MCF 10A (cell line): Measurements from ENCODE around the gene PRKN. TPM values are rescaled to one million over a fixed set of nuclear protein-coding genes. Genes with fewer than 3 reads are reported as not detected.

Source experiments
- BruUV-seq: library from RNA; stranded (reverse); fragments of 400-500 nt; replicated peaks from 2 replicates; lab custom pipeline; 2021; lab: Mats Ljungman, UMichigan
- CTCF ChIA-PET: fragments of 300-600 bp; sonication (Branson Sonifier 250); formaldehyde crosslinking; extraction: SDS; loops from one replicate; lab custom pipeline; 2021; ENCODE audit warnings: antibody characterized with exemption, inconsistent platforms; lab: Yijun Ruan, JAX
- POLR2A ChIA-PET: fragments of 300-600, 350-650 bp; sonication (Branson Sonifier 250); formaldehyde crosslinking; extraction: SDS; loops from one replicate; lab custom pipeline; 2020; ENCODE audit warnings: antibody characterized with exemption, inconsistent platforms; lab: Yijun Ruan, JAX
- DNase-seq: peaks from one replicate; pipeline ENCODE4 v3.0.0-alpha.2; 2018; ENCODE audit not compliant: unreplicated experiment
- H3K27ac Mint-ChIP-seq: one replicate; pipeline ENCODE4 v1.8.0; 2022; ENCODE audit warnings: mild to moderate bottlenecking, low read depth, mixed read lengths; ENCODE audit not compliant: unreplicated experiment
- H3K27me3 Mint-ChIP-seq: one replicate; pipeline ENCODE4 v1.8.0; 2022; ENCODE audit warnings: mixed read lengths; ENCODE audit not compliant: insufficient read depth, unreplicated experiment
- H3K36me3 Mint-ChIP-seq: one replicate; pipeline ENCODE4 v1.8.0; 2022; ENCODE audit warnings: mild to moderate bottlenecking, moderate library complexity, mixed read lengths; ENCODE audit not compliant: insufficient read depth, unreplicated experiment
- H3K4me1 Mint-ChIP-seq: one replicate; pipeline ENCODE4 v1.8.0; 2022; ENCODE audit warnings: mixed read lengths; ENCODE audit not compliant: insufficient read depth, unreplicated experiment
- H3K4me3 Mint-ChIP-seq: one replicate; pipeline ENCODE4 v1.8.0; 2022; ENCODE audit warnings: mild to moderate bottlenecking, moderate library complexity, mixed read lengths; ENCODE audit not compliant: unreplicated experiment
- H3K9me3 Mint-ChIP-seq: one replicate; pipeline ENCODE4 v1.8.0; 2022; ENCODE audit warnings: mixed read lengths; ENCODE audit not compliant: unreplicated experiment
- intact Hi-C: fragments of 100-400 bp; cut with micrococcal nuclease; formaldehyde crosslinking; loops from 2 replicates; pipeline ENCODE4 v1.14.1; 2022
- total RNA-seq: library from RNA; stranded (reverse); gene quantifications from 2 replicates; pipeline ENCODE4 v1.2.3, GENCODE V29; 2022
- TF ChIP-seq, protein P1 (sequence below): fragments of 200-600 bp; IDR thresholded peaks from one replicate; pipeline ENCODE4 v1.8.0; 2022; ENCODE audit warnings: antibody characterized with exemption, mild to moderate bottlenecking; ENCODE audit not compliant: unreplicated experiment

PRKN gene
- total RNA-seq, 1 experiment from 2014 or later: 2.5 TPM

DNA sequence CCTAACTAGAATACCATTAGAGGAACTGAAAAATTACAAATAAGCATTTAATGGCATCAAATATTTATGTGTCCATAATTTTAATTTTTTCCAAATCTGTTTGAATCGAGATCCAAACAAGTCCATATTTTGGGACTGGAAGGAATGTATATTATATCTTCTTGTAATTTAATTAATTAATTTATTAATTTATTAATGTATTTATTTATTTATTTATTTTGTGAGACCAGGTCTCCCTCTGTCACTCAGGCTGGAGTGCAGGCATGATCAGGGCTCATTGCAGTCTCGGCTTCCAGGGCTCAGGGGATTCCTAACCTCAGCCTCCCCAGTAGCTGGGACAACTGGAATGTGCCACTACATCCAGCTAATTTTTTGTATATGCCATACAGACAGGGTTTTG, 453.6 kb downstream of the PRKN start:
- ChIA-PET POLR2A (no interaction called here), CTCF (no interaction called here)
- no peak overlapping the region for H3K27ac Mint-ChIP-seq
- no peaks in the 10 kb centered on the region for H3K36me3 Mint-ChIP-seq
- H3K9me3 Mint-ChIP-seq: no peaks in the 10 kb centered on the region
- DNase-seq: no peak
- H3K4me1 Mint-ChIP-seq: peaks cover 4% of the 10 kb centered on the region
- intact Hi-C loops: no loop called here
- H3K27me3 Mint-ChIP-seq: no peaks in the 10 kb centered on the region
- TF ChIP-seq, protein P1, sequence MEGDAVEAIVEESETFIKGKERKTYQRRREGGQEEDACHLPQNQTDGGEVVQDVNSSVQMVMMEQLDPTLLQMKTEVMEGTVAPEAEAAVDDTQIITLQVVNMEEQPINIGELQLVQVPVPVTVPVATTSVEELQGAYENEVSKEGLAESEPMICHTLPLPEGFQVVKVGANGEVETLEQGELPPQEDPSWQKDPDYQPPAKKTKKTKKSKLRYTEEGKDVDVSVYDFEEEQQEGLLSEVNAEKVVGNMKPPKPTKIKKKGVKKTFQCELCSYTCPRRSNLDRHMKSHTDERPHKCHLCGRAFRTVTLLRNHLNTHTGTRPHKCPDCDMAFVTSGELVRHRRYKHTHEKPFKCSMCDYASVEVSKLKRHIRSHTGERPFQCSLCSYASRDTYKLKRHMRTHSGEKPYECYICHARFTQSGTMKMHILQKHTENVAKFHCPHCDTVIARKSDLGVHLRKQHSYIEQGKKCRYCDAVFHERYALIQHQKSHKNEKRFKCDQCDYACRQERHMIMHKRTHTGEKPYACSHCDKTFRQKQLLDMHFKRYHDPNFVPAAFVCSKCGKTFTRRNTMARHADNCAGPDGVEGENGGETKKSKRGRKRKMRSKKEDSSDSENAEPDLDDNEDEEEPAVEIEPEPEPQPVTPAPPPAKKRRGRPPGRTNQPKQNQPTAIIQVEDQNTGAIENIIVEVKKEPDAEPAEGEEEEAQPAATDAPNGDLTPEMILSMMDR: no peak
- BruUV-seq: no TSS peak
- no peak overlapping the region for H3K4me3 Mint-ChIP-seq

DNA sequence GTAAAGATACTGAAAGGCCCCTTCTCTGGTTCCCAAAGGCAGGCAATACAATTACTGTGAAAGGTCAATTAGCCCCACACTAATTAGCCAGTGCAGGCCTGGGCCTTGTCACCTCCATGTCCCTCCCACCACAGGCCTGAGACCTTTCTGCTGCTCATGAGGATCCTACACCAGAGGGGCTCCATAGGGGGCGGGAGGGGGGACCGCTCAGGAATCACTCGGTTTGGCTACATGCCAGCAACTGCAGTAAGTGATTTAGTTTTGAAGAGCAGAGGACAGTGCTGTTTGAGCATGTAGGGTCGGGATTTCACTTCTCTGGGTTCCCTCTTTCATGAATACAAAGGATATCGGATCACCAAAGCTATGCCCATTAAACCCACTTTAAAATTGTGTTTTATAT, 455.6 kb downstream of the PRKN start:
- Mint-ChIP-seq H3K9me3 (no peaks in the 10 kb centered on the region), H3K36me3 (no peaks in the 10 kb centered on the region), H3K4me3 (no peak overlapping the region), H3K27ac (no peak overlapping the region), H3K27me3 (no peaks in the 10 kb centered on the region), H3K4me1 (peaks cover 10% of the 10 kb centered on the region)
- CTCF ChIA-PET: no interaction called here
- POLR2A ChIA-PET: no interaction called here
- no TSS peak for BruUV-seq
- no peak for DNase-seq
- intact Hi-C loops: no loop called here
- TF ChIP-seq, protein P1: no peak

DNA sequence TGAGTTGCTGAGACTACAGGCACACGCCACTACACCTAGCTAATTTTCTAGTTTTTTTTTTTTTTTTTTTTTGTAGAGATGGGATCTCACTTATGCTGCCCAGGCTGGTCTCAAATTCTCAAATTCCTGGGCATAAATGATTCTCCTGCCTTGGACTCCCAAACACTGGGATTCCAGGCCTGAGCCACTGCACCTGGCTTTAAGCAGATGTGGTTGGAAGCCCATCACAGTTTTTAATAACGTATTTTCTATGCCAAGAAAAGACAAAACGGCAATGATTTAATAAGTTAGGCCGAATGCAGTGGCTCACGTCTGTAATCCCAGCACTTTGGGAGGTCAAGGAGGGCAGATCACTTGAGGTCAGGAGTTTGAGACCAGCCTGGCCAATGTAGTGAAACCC, 456.6 kb downstream of the PRKN start:
- Mint-ChIP-seq H3K27me3 (no peaks in the 10 kb centered on the region), H3K27ac (no peak overlapping the region), H3K4me3 (no peak overlapping the region), H3K4me1 (peaks cover 10% of the 10 kb centered on the region), H3K36me3 (no peaks in the 10 kb centered on the region), H3K9me3 (no peaks in the 10 kb centered on the region)
- POLR2A ChIA-PET: no interaction called here
- TF ChIP-seq, protein P1: no peak
- CTCF ChIA-PET: interaction anchor here (0.6 kb wide), 1 partner anchor 23 kb away, joined by 3 read pairs; no protein-coding TSS in a partner anchor
- DNase-seq: no peak
- intact Hi-C loops: no loop called here
- BruUV-seq: no TSS peak

DNA sequence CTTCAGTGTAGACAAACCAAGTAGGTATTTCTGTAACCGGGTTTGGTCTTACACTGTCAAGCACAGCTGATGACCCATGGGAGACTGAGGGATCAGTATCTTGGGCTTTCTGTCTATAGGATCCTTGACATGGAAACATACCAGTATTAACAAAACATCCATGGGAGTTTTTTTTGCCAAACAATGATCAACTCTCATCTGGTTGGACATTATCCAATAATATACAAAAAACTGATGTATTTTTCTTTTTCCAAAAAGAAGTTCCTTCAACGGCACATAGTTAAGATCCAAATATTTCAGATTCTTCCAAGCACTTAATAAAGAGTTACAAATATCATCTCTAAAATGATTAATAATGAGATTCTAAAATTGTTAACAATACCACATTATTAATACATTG, 459.9 kb downstream of the PRKN start:
- Mint-ChIP-seq H3K36me3 (no peaks in the 10 kb centered on the region), H3K9me3 (no peaks in the 10 kb centered on the region), H3K4me3 (no peak overlapping the region), H3K27me3 (no peaks in the 10 kb centered on the region), H3K4me1 (peaks cover 10% of the 10 kb centered on the region), H3K27ac (no peak overlapping the region)
- DNase-seq: no peak
- ChIA-PET CTCF (no interaction called here), POLR2A (no interaction called here)
- BruUV-seq: no TSS peak
- TF ChIP-seq, protein P1: no peak
- intact Hi-C loops: no loop called here
